Ishikawa (cell line): Measurements from ENCODE around the gene SZT2.

Experiments
- CEBPB ChIP-seq: IDR thresholded peaks from 2 replicates; pipeline ENCODE4 v1.6.1; 2012
- CREB1 ChIP-seq: IDR thresholded peaks from 2 replicates; pipeline ENCODE4 v1.6.1; 2012; ENCODE audit warnings: low read depth
- EGR1 ChIP-seq: IDR thresholded peaks from 2 replicates; pipeline ENCODE4 v1.6.1; 2012
- EP300 ChIP-seq: IDR thresholded peaks from 2 replicates; pipeline ENCODE4 v1.6.1; 2012; ENCODE audit warnings: borderline replicate concordance
- FOXM1 ChIP-seq: IDR thresholded peaks from 2 replicates; pipeline ENCODE4 v1.6.1; 2012; ENCODE audit warnings: low read depth, borderline replicate concordance
- NFIC ChIP-seq: IDR thresholded peaks from 2 replicates; pipeline ENCODE4 v1.6.1; 2012
- RAD21 ChIP-seq: IDR thresholded peaks from 2 replicates; pipeline ENCODE4 v1.6.1; 2012; ENCODE audit warnings: low read depth
- TAF1 ChIP-seq: IDR thresholded peaks from 2 replicates; pipeline ENCODE4 v1.6.1; 2012; ENCODE audit warnings: low read depth, mild to moderate bottlenecking
- TCF12 ChIP-seq: IDR thresholded peaks from 2 replicates; pipeline ENCODE4 v1.6.1; 2012; ENCODE audit warnings: low read depth
- TEAD4 ChIP-seq: IDR thresholded peaks from 2 replicates; pipeline ENCODE4 v1.6.1; 2012
- YY1 ChIP-seq: IDR thresholded peaks from 2 replicates; pipeline ENCODE4 v1.6.1; 2012; ENCODE audit warnings: low read depth
- ZBTB7A ChIP-seq: IDR thresholded peaks from 2 replicates; pipeline ENCODE4 v1.6.1; 2012; ENCODE audit warnings: low read depth
- TF ChIP-seq, protein P1 (sequence below): IDR thresholded peaks from 2 replicates; pipeline ENCODE4 v1.6.1; 2012
- TF ChIP-seq, protein P2 (sequence below): IDR thresholded peaks from 2 replicates; pipeline ENCODE4 v1.6.1; 2012; ENCODE audit warnings: low read depth, mild to moderate bottlenecking
- TF ChIP-seq, protein P3 (sequence below): IDR thresholded peaks from 2 replicates; pipeline ENCODE4 v1.6.1; 2012

The SZT2 gene

DNA sequence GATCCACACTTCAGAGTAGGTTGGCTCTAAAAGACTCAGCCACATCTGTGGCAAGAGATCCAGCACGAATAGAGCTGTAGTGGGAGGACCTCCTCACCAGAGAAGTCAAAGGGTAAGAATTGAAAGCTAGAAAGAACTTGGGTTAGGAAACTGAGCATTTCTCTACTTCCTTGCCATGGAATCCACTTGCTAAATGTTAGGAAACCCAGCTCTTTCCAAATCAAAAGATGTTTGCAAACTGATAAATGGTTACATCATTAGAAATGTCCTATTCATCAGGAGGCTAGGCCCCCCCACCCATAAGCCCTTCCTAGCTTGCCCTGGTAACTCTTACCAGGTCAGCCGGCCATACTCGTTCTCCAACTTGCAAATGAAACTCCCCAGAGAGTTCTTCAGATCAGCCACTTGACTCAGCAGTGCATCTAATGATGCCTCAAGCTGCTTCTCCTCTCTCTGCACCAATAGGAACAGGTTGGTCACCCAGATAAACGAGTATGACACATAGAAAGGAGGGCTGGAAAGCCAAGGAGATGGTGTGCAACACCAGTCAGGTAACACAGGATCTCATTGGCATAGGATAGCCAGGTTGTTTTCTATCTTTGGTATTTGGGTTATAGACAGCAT is 1.6 kb upstream of the SZT2 start:
- no peak for TF ChIP-seq TAF1
- no peak for TF ChIP-seq EP300
- TF ChIP-seq, protein P1, sequence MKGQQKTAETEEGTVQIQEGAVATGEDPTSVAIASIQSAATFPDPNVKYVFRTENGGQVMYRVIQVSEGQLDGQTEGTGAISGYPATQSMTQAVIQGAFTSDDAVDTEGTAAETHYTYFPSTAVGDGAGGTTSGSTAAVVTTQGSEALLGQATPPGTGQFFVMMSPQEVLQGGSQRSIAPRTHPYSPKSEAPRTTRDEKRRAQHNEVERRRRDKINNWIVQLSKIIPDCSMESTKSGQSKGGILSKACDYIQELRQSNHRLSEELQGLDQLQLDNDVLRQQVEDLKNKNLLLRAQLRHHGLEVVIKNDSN, result no peak
- no peak for TF ChIP-seq ZBTB7A
- no peak for TF ChIP-seq YY1
- TF ChIP-seq CREB1, result no peak
- no peak for TF ChIP-seq NFIC
- no peak for TF ChIP-seq TEAD4
- TF ChIP-seq, protein P2, sequence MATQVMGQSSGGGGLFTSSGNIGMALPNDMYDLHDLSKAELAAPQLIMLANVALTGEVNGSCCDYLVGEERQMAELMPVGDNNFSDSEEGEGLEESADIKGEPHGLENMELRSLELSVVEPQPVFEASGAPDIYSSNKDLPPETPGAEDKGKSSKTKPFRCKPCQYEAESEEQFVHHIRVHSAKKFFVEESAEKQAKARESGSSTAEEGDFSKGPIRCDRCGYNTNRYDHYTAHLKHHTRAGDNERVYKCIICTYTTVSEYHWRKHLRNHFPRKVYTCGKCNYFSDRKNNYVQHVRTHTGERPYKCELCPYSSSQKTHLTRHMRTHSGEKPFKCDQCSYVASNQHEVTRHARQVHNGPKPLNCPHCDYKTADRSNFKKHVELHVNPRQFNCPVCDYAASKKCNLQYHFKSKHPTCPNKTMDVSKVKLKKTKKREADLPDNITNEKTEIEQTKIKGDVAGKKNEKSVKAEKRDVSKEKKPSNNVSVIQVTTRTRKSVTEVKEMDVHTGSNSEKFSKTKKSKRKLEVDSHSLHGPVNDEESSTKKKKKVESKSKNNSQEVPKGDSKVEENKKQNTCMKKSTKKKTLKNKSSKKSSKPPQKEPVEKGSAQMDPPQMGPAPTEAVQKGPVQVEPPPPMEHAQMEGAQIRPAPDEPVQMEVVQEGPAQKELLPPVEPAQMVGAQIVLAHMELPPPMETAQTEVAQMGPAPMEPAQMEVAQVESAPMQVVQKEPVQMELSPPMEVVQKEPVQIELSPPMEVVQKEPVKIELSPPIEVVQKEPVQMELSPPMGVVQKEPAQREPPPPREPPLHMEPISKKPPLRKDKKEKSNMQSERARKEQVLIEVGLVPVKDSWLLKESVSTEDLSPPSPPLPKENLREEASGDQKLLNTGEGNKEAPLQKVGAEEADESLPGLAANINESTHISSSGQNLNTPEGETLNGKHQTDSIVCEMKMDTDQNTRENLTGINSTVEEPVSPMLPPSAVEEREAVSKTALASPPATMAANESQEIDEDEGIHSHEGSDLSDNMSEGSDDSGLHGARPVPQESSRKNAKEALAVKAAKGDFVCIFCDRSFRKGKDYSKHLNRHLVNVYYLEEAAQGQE, result no peak
- TF ChIP-seq EGR1, result no peak
- TF ChIP-seq CEBPB, result no peak
- TF ChIP-seq TCF12, result no peak
- TF ChIP-seq, protein P3, sequence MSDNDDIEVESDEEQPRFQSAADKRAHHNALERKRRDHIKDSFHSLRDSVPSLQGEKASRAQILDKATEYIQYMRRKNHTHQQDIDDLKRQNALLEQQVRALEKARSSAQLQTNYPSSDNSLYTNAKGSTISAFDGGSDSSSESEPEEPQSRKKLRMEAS, result no peak
- TF ChIP-seq FOXM1, result no peak
- no peak for TF ChIP-seq RAD21

DNA sequence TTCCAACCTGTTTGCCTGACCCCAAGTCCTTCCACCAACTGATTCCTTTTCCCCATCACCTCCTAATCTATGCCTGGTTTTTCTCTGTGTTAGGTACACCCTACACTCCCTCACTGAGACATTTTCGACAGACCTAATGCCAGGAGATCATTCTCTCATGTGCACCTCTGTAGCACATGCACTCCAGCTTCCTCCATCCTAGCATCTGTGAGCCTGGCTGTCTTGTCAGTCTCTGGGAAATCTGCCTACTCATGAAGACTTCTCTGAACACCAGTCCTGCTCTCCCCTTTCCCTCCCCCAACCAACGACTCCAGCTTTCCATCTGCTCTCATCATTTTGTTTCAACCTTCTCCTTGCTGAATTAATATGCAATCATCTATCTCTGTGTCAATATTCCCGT is 1.1 kb upstream of the SZT2 start:
- TF ChIP-seq TCF12 (no peak), NFIC (no peak), EGR1 (no peak), RAD21 (no peak), ZBTB7A (no peak), TAF1 (no peak), YY1 (no peak), TEAD4 (no peak), CEBPB (no peak), FOXM1 (no peak), EP300 (no peak), CREB1 (no peak)
- TF ChIP-seq, protein P1, result no peak
- TF ChIP-seq, protein P2, result no peak
- TF ChIP-seq, protein P3, result no peak

DNA sequence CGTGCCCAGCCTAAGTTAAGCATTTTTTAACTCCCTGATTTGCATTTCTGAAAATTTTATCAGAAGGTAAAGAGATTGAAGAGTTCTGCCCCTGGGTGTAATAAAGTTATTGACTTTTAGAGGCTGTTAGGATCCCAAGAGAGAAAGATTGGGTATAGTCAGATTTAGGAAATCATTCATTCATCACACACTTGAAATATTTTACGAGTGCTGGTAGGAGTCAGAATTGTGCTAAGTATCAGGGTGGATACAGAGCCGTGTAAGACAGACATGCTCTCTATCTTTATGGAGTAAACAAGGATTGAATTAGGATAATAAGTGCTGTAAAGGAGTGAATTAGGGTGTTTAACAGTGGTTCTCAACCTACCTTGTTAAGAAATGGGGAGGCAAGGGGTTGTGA is 3.0 kb downstream of the SZT2 start:
- no peak for TF ChIP-seq TCF12

DNA sequence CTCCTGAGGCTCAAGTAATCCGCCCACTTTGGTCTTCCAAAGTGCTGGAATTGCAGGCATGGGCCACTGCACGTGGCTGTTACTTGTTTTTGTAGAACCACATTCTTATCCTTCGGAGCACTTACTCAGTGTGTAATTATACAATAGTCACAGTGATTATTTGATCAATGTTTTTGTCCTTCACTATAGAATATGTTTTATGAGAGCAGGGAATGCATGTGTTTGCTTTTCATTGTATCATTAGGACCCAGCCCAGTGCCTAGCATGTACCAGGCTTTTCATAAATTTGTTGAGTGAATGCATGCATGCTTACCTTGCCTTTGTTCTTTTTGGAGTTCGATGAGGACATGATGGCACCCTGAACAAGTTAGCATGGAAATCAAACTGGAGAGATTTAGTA is 5.8 kb downstream of the SZT2 start:
- TF ChIP-seq CREB1 (no peak), FOXM1 (no peak), ZBTB7A (no peak), CEBPB (no peak), YY1 (no peak)

DNA sequence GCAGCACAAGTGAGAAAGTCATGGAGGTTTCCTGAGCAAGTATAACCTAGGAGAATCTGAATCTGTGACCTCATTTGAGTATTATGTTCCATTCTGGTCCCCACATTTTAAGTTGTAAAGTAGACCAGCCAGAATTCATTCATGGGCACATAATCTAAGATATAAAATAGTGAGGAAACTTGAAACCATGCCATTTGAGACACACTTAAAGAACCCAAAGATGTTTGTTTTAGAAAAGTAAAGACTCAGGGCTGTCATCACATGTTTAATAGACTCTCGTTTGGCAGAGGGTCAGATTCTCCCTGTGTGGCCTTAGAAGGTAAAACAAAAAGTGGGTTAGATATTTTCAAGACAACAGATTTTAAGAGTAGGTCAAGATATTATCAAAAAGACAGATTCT is 6.4 kb downstream of the SZT2 start:
- TF ChIP-seq YY1 (no peak), TCF12 (no peak), EGR1 (no peak), EP300 (no peak), CEBPB (no peak), CREB1 (no peak)
- TF ChIP-seq, protein P3, result no peak
- TF ChIP-seq, protein P1, result no peak
- TF ChIP-seq, protein P2, result no peak
